A673 (cell line): Measurements from ENCODE around the gene PHYHD1. TPM values are rescaled to one million over a fixed set of nuclear protein-coding genes. Genes with fewer than 3 reads are reported as not detected.

Source experiments
- BruUV-seq: library from RNA; stranded (reverse); fragments of 400-500 nt; replicated peaks from 2 replicates; lab custom pipeline; 2021; lab: Mats Ljungman, UMichigan
- CTCF ChIA-PET: fragments of 300-600 bp; sonication (Branson Sonifier 250); formaldehyde crosslinking; loops from one replicate; lab custom pipeline; 2022; ENCODE audit warnings: antibody characterized with exemption; lab: Charles Lee
- POLR2A ChIA-PET: fragments of 300-600 bp; sonication (Branson Sonifier 250); formaldehyde crosslinking; loops from one replicate; lab custom pipeline; 2022; ENCODE audit warnings: antibody characterized with exemption; ENCODE audit not compliant: low non-redundant PET; lab: Charles Lee
- DNase-seq: peaks from one replicate; pipeline ENCODE4 v3.0.0-alpha.2; 2015; ENCODE audit warnings: low spot score
- H3K27ac ChIP-seq: fragments of 200-600 bp; sonication (generic); 2 replicates; pipeline ENCODE4 v1.5.1; 2016; ENCODE audit warnings: mixed run types, low read depth, mild to moderate bottlenecking, mixed read lengths, antibody characterized with exemption, low read length; ENCODE audit not compliant: poor library complexity, severe bottlenecking
- H3K27me3 ChIP-seq: fragments of 200-600 bp; sonication (generic); replicated peaks from 2 replicates; pipeline ENCODE4 v1.6.1; 2017; ENCODE audit warnings: mixed run types, low read depth, mild to moderate bottlenecking, mixed read lengths, antibody characterized with exemption, low read length; ENCODE audit not compliant: insufficient read depth, poor library complexity
- H3K36me3 ChIP-seq: fragments of 200-600 bp; sonication (generic); 2 replicates; pipeline ENCODE4 v1.6.1; 2016; ENCODE audit warnings: mixed run types, mild to moderate bottlenecking, mixed read lengths, antibody characterized with exemption, low read length; ENCODE audit not compliant: insufficient read depth, poor library complexity, severe bottlenecking
- H3K4me1 ChIP-seq: fragments of 200-600 bp; sonication (generic); 2 replicates; pipeline ENCODE4 v1.6.1; 2017; ENCODE audit warnings: mixed run types, mild to moderate bottlenecking, mixed read lengths, antibody characterized with exemption, low read length; ENCODE audit not compliant: insufficient read depth, poor library complexity, severe bottlenecking
- H3K4me3 ChIP-seq: fragments of 200-600 bp; sonication (generic); 2 replicates; pipeline ENCODE4 v1.5.1; 2016; ENCODE audit warnings: low read depth, mixed run types, mild to moderate bottlenecking, mixed read lengths, low read length; ENCODE audit not compliant: poor library complexity, severe bottlenecking
- H3K9me3 ChIP-seq: fragments of 200-600 bp; sonication (generic); 2 replicates; pipeline ENCODE4 v1.6.1; 2016; ENCODE audit warnings: mixed run types, low read depth, mild to moderate bottlenecking, mixed read lengths, antibody characterized with exemption, low read length; ENCODE audit not compliant: poor library complexity, severe bottlenecking
- EZH2 ChIP-seq: fragments of 200-600 bp; sonication (generic); IDR thresholded peaks from 2 replicates; pipeline ENCODE4 v1.6.1; 2017; ENCODE audit warnings: borderline replicate concordance, low read depth, mild to moderate bottlenecking, mixed read lengths, antibody characterized with exemption, low read length; ENCODE audit not compliant: poor library complexity, severe bottlenecking
- intact Hi-C: fragments of 100-400 bp; cut with micrococcal nuclease; formaldehyde crosslinking; loops from one replicate; pipeline ENCODE4 v1.10.0; 2022; ENCODE audit not compliant: unreplicated experiment
- total RNA-seq: library from RNA; stranded (reverse); gene quantifications from 2 replicates; pipeline ENCODE4 v1.2.3, GENCODE V29; 2021
- TF ChIP-seq, protein P1 (sequence below): fragments of 300-800, 200-600 bp; sonication (generic); conservative IDR thresholded peaks from 2 replicates; pipeline ENCODE4 v1.5.1; 2017; ENCODE audit warnings: low read depth, mild to moderate bottlenecking, antibody characterized with exemption, low read length, moderate library complexity, mixed read lengths

Gene PHYHD1
- total RNA-seq, 1 experiment from 2014 or later: 6.3 TPM

DNA sequence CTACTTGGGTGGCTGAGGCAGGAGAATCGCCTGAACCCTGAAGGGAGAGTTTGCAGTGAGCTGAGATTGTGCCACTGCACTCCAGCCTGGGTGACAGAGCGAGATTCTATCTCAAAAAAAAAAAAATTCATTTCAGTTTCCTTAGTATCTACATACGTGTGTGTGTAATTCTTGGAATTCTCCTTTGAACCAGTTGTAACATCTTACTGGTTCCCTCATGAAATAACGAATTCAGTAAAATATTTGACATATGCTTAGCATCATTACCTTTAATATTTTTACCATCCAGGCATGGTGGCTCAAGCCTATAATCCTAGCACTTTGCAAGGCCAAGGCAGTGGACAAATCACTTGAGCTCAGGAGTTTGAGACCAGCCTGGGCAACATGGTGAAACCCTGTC is 8.8 kb downstream of the PHYHD1 start:
- ChIA-PET POLR2A (interaction anchor here (0.7 kb wide), 1 partner anchor 1004 kb away, joined by 9 read pairs; no protein-coding TSS in a partner anchor), CTCF (interaction anchor here (0.7 kb wide), 1 partner anchor 228 kb away, joined by 4 read pairs; the partner anchor contains the start of gene PKN3)
- no peaks in the 10 kb centered on the region for H3K27me3 ChIP-seq
- no peak overlapping the region for H3K27ac ChIP-seq
- H3K4me1 ChIP-seq: no peaks in the 10 kb centered on the region
- H3K9me3 ChIP-seq: no peaks in the 10 kb centered on the region
- TF ChIP-seq EZH2: no peak
- TF ChIP-seq, protein P1, sequence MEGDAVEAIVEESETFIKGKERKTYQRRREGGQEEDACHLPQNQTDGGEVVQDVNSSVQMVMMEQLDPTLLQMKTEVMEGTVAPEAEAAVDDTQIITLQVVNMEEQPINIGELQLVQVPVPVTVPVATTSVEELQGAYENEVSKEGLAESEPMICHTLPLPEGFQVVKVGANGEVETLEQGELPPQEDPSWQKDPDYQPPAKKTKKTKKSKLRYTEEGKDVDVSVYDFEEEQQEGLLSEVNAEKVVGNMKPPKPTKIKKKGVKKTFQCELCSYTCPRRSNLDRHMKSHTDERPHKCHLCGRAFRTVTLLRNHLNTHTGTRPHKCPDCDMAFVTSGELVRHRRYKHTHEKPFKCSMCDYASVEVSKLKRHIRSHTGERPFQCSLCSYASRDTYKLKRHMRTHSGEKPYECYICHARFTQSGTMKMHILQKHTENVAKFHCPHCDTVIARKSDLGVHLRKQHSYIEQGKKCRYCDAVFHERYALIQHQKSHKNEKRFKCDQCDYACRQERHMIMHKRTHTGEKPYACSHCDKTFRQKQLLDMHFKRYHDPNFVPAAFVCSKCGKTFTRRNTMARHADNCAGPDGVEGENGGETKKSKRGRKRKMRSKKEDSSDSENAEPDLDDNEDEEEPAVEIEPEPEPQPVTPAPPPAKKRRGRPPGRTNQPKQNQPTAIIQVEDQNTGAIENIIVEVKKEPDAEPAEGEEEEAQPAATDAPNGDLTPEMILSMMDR: no peak
- intact Hi-C loops: loop anchor here (2.0 to 5.0 kb wide), 2 partner anchors 77 to 197 kb away; no protein-coding TSS in a partner anchor
- no peak for DNase-seq
- no TSS peak for BruUV-seq
- H3K36me3 ChIP-seq: no peaks in the 10 kb centered on the region
- H3K4me3 ChIP-seq: no peak overlapping the region

DNA sequence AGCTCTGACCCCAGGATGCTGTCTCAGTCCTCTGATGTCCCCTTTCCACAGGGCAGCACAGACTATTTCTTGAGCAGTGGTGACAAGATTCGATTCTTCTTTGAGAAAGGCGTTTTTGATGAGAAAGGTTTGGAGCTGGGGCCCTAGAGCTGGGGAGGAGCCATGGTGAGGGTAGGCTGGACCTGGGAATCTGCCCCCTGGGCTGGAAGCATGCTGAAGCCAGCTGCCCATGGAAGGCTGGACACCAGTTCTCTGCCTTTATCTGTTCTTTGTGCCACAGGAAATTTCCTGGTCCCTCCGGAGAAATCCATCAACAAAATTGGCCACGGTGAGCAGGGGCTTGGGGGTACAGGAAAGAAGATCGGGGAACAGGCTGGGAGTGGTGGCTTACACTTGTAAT is 12.9 kb downstream of the PHYHD1 start:
- POLR2A ChIA-PET: no interaction called here
- Histone ChIP-seq H3K27ac (no peak overlapping the region), H3K27me3 (no peaks in the 10 kb centered on the region), H3K36me3 (no peaks in the 10 kb centered on the region), H3K9me3 (no peaks in the 10 kb centered on the region), H3K4me1 (no peaks in the 10 kb centered on the region), H3K4me3 (no peak overlapping the region)
- no peak for DNase-seq
- BruUV-seq: no TSS peak
- CTCF ChIA-PET: no interaction called here
- intact Hi-C loops: no loop called here
- TF ChIP-seq EZH2: no peak
- TF ChIP-seq, protein P1: no peak

DNA sequence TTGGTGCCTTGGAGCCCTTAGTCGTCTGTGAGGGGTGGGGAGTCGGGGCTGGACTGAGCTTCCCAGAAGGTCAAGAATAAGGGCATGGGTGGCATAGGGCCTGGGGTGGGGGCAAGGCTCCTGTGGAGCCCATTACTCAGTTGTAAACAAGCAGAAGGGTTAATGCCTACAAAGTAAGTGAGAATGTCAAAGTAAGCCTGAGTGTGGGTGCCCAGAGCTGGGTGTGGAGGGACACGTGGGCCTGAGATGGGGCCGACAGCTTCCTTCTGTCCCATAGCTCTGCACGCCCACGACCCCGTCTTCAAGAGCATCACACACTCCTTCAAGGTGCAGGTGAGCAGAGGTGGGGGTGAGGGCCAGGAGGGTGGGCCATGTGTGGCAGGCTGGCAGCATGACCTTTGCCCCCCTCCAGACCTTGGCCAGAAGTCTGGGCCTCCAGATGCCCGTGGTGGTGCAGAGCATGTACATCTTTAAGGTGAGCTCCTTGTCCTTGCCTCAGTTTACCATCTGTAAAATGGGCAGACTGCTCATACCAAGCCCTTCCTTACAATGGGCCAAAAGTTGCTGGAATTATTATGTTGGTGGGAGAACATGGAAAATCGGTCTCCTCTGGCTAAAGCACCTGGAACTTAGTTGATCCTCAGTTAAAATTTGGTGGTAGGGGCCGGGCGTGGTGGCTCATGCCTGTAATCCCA is 15.5 kb downstream of the PHYHD1 start:
- no peak overlapping the region for H3K27ac ChIP-seq
- TF ChIP-seq, protein P1: no peak
- no peak for TF ChIP-seq EZH2
- no TSS peak for BruUV-seq
- POLR2A ChIA-PET: no interaction called here
- intact Hi-C loops: no loop called here
- no peaks in the 10 kb centered on the region for H3K9me3 ChIP-seq
- CTCF ChIA-PET: no interaction called here
- no peak overlapping the region for H3K4me3 ChIP-seq
- no peaks in the 10 kb centered on the region for H3K36me3 ChIP-seq
- no peaks in the 10 kb centered on the region for H3K27me3 ChIP-seq
- DNase-seq: no peak
- no peaks in the 10 kb centered on the region for H3K4me1 ChIP-seq
